Suppressor macrophage (primary cell): Measurements from ENCODE around the gene NR2E1.

Experiments
- DNase-seq, 4 experiments: peaks; one replicate each; pipeline ENCODE4 v3.0.0-alpha.2; 2020 to 2022

NR2E1 gene

DNA sequence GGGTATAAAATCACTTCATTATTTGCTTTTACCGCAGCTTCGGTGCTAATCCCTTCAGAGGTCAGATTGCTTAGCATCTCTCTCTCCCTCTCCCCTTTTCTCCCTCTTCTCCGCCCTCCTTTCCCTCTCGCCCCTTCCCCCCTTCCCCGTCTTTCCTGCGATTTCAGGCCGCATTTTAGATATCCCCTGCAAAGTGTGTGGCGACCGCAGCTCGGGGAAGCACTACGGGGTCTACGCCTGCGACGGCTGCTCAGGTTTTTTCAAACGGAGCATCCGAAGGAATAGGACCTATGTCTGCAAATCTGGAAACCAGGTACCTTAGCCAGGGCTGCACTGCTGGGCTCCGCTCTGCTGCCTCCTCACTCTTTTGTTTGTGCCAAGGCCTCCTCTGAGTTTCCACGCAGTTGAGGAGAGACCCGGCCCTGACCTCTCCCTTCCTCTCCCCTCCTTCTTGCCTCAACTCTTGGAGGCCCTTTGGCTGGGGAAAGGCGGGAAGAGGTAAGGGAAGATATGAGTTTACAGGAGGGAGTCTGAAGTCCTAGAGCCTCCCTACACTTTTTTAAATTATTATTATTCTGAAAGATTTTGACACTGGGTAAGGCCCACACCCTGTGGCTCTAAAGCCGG lies 5.6 kb downstream of the NR2E1 start:
- DNase-seq, result no peak

- DNase-seq, result no peak
Measured at GRCh38 chr6:108171918-108172516, 6.2 kb downstream of the NR2E1 start.

GRCh38 chr6:108174371-108175175 lies 8.8 kb downstream of the NR2E1 start:
- peak; percentile 63 to 83 (median 73) for DNase-seq

DNA sequence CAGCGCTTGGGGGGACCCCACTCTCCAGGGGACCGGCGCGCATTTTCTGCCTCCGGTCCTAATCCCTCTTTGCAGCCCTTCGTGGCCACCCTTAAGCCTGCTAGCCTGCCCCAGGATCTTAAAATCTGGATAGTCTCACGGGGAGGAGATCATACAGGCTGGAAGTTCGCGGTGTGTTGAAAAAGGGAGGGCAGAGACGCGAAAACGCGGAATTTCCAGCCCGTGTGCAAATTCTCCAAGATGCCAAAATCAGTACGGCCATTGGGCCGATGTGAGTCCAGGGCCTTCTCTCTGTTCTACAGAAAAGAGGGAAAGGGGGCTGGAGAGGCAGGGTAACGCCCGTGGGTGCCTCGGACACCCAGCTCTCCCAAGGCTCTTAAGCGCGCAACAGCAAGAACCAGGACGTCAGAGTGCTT lies 9.4 kb downstream of the NR2E1 start:
- no peak for DNase-seq

DNA sequence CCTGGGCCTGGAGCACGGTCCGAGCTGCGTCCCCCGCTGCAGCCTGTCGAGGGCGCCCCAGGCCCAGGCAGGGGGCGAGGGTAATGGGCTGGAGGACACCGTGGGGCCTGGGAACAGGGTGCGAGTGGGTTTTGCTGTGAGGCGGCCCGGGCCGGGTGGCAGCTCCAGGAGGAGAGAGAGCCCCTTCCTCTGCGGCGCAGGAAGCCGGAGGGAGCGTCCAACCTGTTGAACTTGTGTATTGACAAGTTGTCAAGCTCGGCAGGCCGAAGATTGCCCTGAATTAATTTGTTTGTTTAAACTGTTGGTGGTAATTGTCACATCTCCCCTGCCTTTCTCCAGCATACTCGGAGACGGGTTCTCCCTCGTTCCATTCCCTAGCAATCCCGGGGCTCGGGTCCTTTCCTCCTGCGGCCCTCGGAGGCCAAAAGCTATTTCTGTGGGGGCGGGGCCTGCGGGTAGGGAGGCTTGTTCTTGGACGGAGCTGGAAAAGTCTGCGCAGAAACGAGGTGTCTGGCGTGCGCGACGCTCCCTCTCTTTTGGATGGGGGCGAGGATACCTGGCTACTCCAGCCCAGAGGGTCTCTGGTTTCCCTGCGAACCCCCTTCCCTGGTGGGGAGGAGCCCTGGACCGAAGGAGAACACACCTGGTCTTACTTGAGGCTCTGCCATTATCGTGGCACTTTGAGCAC lies 9.9 kb downstream of the NR2E1 start:
- no peak for DNase-seq

GRCh38 chr6:108176281-108177089 lies 10.7 kb downstream of the NR2E1 start:
- DNase-seq, result no peak

DNA sequence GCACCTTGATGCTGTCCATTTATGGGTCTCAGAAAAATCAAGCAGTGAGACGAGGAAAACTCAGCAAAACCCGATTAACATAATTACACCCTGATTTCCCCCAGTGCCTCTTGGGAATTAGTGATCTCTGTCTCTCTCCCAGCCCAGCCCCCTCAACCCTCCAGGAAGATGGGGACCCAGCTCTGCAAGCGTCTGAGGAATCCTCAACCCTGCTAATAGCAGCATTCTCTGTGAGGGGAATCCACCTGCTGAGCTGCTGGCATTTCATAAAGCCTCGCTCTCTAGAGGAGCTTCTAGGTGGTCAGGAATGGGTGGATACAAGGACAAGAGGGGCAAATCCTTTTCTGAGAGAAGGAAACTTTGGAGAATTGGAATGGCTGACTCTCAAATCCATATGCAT lies 13.9 kb downstream of the NR2E1 start:
- no peak for DNase-seq

DNA sequence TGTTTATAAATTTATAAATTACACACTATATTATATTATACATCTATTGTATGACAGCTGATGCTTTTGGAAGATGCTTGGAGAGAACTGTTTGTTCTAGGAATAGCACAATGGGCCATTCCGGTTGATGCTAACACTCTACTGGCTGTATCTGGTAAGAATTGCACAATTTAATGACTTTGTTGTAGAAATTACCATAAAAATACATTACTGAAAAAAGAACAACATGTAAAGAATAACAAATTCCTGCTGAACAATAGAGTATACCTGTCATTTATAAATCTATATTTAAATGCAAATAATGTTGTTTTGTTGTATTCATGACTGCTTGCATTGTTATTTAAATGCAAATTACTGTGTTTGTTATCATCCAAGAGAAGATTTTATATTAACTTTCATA lies 14.4 kb downstream of the NR2E1 start:
- DNase-seq, result no peak

- no peak for DNase-seq
Measured at GRCh38 chr6:108180776-108181175, 15.0 kb downstream of the NR2E1 start.

- DNase-seq, result no peak
Measured at GRCh38 chr6:108186226-108186625, 20.4 kb downstream of the NR2E1 start.

DNA sequence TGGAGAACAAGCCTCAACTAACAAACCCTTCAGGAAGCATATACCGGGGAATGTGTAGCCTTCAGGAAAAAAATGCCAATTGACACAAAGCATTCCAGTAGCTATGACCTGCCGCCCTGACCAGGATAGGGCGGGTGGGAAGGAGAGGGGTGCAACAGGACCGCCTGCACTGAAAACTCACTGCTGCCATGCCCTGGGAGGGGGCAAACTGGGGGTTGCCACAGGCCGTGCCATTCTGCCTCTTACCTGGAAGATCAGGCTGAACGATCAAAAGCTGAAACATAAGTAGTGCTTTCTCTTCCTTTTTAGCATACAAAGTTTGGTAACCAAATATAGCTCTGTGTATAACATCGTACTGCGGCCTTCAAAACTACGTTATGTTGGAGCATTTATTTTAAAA lies 21.7 kb downstream of the NR2E1 start:
- no peak for DNase-seq

DNA sequence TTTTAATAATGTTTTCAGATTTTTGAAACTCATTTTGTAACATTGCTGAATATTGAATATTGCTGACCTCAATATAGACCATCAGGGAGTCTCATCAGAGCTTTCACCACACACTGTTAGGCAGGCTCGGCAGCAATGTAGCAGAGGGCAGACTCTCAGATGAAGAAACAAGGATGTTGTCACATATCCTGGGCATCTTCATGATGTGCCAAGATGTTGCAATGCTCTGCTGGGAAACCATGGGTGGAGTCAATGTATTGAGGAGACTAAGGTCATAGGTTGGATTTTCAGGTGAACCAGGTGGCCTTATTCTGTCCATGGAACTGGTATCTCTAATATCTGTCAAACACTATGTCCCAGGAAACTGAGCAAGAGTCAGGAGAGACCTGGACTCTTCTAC lies 27.3 kb downstream of the NR2E1 start:
- DNase-seq, result no peak

DNA sequence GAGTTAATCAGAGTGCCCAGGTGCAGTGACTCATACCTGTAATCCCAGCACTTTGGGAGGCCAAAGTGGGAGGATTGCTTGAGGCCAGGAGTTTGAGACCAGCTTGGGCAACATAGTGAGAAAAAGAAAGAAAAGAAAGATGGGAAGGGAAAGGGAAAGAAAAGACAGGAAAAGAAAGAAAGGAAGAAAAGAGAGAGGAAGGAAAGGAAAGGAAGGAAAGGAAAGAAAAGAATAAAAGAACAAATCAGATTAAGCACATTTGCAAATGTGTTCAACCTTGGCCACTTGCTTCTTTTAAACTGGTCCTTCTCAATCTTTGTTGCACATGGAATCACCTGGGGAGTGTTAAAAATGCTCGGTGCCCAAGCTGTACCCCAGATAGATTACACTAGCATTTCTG lies 28.0 kb downstream of the NR2E1 start:
- no peak for DNase-seq

DNA sequence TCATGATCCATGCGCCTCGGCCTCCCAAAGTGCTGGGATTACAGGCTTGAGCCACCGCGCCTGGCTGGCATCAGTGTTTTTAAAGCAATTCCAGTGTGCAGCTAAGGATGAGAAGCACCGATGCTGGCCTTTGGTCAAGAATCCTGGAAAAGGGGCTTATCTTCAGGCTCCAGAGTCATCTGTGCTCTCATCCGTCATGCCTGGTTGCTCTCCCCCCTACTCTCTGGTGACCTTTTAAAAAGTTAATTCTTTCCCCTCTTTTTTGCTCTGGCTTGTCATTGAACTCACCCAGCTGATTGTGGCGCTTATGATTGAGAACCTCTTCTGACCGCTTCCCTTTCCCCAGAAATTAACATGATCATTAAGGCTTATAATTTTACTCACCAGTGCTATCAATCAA lies 28.7 kb downstream of the NR2E1 start:
- DNase-seq, result no peak

- DNase-seq, result no peak
Measured at GRCh38 chr6:108195209-108195608, 29.4 kb downstream of the NR2E1 start.

- DNase-seq, result no peak
Measured at GRCh38 chr6:108198761-108199498, 33.1 kb downstream of the NR2E1 start.

DNA sequence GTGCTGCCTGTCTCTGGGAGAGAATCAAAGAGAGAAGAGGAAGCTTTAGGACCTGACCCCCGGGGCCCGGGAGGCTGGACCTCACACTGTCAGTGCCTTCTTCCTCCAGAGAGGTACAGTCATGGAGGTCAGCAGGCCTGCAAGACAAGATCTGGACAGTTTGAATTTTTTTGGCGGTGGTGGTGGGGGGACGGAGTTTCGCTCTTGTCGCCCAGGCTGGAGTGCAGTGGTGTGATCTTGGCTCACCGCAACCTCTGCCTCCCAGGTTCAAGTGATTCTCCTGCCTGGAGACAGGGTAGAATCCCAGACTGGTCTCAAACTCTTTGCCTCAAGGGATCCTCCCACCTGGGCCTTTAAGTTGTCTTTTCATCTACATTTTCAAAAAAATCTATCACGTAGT lies 34.4 kb downstream of the NR2E1 start:
- DNase-seq, result no peak

- DNase-seq, result no peak
Measured at GRCh38 chr6:108200631-108201030, 34.8 kb downstream of the NR2E1 start.

GRCh38 chr6:108203189-108204112 lies 37.6 kb downstream of the NR2E1 start:
- no peak for DNase-seq

GRCh38 chr6:108207013-108207412 lies 41.2 kb downstream of the NR2E1 start:
- no peak for DNase-seq

DNA sequence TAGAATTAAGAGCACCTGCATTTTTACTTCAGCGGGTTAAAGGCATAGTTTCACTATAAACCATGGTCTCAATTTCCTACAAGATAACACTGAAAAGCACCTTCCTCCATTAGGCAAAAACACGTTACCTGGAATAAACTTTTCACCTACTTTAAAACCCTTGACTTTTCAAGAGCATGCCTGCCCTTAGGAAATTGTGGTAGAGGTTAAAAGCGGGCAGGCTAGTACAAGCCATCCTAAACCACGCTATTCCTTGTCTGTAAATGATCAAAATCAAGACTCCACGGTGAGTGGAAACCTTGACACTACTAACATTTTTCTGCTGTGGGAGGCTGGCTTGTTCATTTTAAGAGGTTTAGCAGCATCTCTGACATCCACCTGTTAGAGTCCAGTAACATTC lies 43.9 kb downstream of the NR2E1 start:
- no peak for DNase-seq
